GM10847 (cell line): ENCODE results near the gene TMEM170B.

Source experiments
- POLR2A ChIP-seq: IDR thresholded peaks from 2 replicates; pipeline ENCODE4 v1.6.1; 2011; ENCODE audit not compliant: insufficient read length; ENCODE audit errors: extremely low read depth

The TMEM170B gene

GRCh38 chr6:11596640-11597237 lies 59.2 kb downstream of the TMEM170B start:
- TF ChIP-seq POLR2A: no peak

- no peak for TF ChIP-seq POLR2A
Measured at GRCh38 chr6:11598687-11599086, 61.1 kb downstream of the TMEM170B start.

GRCh38 chr6:11600251-11600650 lies 62.7 kb downstream of the TMEM170B start:
- TF ChIP-seq POLR2A: no peak

GRCh38 chr6:11601776-11602605 lies 64.4 kb downstream of the TMEM170B start:
- no peak for TF ChIP-seq POLR2A

- no peak for TF ChIP-seq POLR2A
Measured at GRCh38 chr6:11604215-11604614, 66.7 kb downstream of the TMEM170B start.

- TF ChIP-seq POLR2A: no peak
Measured at GRCh38 chr6:11604836-11605506, 67.4 kb downstream of the TMEM170B start.

- TF ChIP-seq POLR2A: no peak
Measured at GRCh38 chr6:11605507-11605905, 68.0 kb downstream of the TMEM170B start.

GRCh38 chr6:11606332-11606731 lies 68.8 kb downstream of the TMEM170B start:
- TF ChIP-seq POLR2A: no peak

GRCh38 chr6:11607383-11607782 lies 69.8 kb downstream of the TMEM170B start:
- TF ChIP-seq POLR2A: no peak

GRCh38 chr6:11608600-11609323 lies 71.2 kb downstream of the TMEM170B start:
- TF ChIP-seq POLR2A: no peak

GRCh38 chr6:11609324-11610071 lies 71.9 kb downstream of the TMEM170B start:
- TF ChIP-seq POLR2A: no peak

- TF ChIP-seq POLR2A: no peak
Measured at GRCh38 chr6:11613336-11613735, 75.8 kb downstream of the TMEM170B start.

GRCh38 chr6:11613858-11614257 lies 76.3 kb downstream of the TMEM170B start:
- no peak for TF ChIP-seq POLR2A

GRCh38 chr6:11614534-11615213 lies 77.1 kb downstream of the TMEM170B start:
- TF ChIP-seq POLR2A: no peak
